Hepatocyte (in vitro differentiated cells): ENCODE measurements around the gene ADCYAP1R1.

Experiments used
- CTCF ChIP-seq: fragments of 200-600 bp; sonication (generic); IDR thresholded peaks from 2 replicates; pipeline ENCODE4 v1.5.1; 2016; ENCODE audit warnings: antibody characterized with exemption, mild to moderate bottlenecking; ENCODE audit not compliant: poor library complexity
- EZH2 ChIP-seq: fragments of 200-600 bp; sonication (generic); IDR thresholded peaks from 2 replicates; pipeline ENCODE4 v1.6.1; 2016; ENCODE audit warnings: antibody characterized with exemption, mild to moderate bottlenecking, borderline replicate concordance
- EZH2phosphoT487 ChIP-seq: fragments of 200-600 bp; sonication (generic); IDR thresholded peaks from one replicate; pipeline ENCODE4 v1.6.1; 2018; ENCODE audit warnings: antibody characterized with exemption, mild to moderate bottlenecking, low read depth, moderate library complexity; ENCODE audit not compliant: unreplicated experiment, severe bottlenecking

- TF ChIP-seq CTCF (no peak), EZH2 (no peak), EZH2phosphoT487 (no peak)
These were observed 2.6 kb downstream of the ADCYAP1R1 start for GRCh38 chr7:31054608-31055278.
